ENCODE data around the gene WBP2.

WBP2 gene

DNA sequence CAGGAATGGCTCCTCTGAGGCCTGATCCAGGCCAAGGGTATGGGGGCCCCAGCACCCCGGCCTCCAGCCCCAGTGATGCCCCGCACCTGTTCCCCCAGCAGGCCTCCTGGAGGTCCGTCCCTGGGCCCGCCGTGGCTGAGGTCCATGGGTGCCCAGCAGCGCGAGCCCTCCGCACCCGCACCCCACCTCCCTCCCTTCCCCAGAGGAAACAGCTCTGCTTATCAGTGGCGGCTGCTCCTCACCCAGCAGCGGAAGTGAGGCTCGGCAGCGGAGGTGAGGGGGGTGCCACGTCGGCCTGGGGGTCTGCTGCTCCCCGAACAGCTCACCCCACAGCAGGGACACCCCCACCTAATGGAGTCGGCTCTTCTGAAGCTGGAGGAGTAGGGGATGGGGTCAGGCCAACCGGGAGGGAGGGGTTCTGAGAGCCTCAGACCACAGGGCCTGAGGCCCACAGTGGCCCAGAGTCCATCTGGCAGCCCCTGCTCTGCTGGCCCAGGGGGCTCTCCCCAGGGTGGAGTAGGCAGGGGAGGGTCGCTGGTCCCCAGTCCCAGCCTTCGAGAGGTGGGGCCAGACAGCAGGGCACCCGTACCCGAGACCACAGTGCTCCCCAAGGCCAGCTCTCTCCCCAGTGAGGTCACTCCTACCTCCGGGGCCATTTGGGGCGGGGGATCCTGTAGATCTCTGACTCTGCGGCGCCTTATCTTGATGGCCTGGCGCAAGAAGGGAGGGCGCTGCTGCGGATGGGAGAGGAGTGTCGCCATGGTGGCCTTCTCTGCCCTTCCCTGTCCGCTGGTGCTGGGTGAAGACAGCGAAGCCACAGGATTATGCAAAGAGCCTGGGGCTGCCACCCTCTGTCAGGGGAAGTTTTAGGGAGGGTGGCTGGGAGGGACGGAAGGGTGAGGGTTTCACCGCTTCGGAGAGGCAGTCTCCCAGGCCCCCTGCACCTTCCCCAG, 11.3 kb downstream of the WBP2 start, which contains the start of gene UNC13D:
TSS of gene UNC13D (minus strand) at position 828 of the 953 bp plus-strand sequence. CDS start at position 761, 67 bp downstream.
- peak; percentile 48 to 72 for DNase-seq

GRCh38 chr17:75842963-75843576, 12.1 kb downstream of the WBP2 start:
- DNase-seq = no peak

GRCh38 chr17:75842411-75842810, 12.7 kb downstream of the WBP2 start:
- no peak for DNase-seq

- DNase-seq = no peak
Measured at GRCh38 chr17:75840799-75841164, 14.4 kb downstream of the WBP2 start.

- no peak for DNase-seq
Measured at GRCh38 chr17:75839942-75840798, 15.0 kb downstream of the WBP2 start.

GRCh38 chr17:75838410-75838809, 16.7 kb downstream of the WBP2 start:
- DNase-seq = no peak

- DNase-seq = no peak
Measured at GRCh38 chr17:75837899-75838298, 17.2 kb downstream of the WBP2 start.

GRCh38 chr17:75836605-75837004, 18.5 kb downstream of the WBP2 start:
- DNase-seq = no peak

- DNase-seq = no peak
Measured at GRCh38 chr17:75835654-75835987, 19.5 kb downstream of the WBP2 start.

DNA sequence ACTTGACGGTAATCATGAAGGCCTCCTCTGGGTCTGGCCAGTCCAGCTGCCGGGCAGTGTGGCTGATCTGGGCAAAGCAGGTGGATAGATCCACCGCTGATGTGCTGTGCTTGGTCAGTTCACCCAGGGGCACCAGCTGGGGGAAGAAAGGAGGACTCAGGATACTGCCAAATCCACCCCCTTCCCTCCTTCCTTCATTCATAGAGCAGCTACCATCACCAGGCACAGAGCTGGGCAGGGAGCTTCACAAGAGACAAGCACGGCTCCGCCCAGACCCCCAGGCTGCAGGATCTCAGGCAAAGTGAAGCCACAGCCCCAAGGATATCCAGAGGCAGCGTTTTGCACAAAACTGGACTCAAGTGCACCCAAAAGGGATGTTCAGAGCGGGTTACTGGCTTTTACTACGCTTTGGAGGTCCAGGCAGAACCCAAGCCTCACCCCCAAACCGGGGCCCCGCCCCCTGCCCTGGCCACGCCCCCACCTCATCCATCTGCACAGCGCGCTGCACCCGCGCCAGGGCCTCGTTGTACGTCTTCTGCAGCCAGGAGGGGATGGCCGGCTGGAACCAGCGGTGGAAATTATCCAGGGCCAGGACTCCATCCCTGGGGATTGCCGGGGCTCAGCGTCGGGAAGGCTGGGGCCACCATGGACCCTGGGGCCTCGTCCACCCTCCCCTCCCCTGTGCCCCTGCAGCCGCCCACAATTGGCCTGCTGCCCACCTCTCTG, 20.0 kb downstream of the WBP2 start:
- DNase-seq = no peak

DNA sequence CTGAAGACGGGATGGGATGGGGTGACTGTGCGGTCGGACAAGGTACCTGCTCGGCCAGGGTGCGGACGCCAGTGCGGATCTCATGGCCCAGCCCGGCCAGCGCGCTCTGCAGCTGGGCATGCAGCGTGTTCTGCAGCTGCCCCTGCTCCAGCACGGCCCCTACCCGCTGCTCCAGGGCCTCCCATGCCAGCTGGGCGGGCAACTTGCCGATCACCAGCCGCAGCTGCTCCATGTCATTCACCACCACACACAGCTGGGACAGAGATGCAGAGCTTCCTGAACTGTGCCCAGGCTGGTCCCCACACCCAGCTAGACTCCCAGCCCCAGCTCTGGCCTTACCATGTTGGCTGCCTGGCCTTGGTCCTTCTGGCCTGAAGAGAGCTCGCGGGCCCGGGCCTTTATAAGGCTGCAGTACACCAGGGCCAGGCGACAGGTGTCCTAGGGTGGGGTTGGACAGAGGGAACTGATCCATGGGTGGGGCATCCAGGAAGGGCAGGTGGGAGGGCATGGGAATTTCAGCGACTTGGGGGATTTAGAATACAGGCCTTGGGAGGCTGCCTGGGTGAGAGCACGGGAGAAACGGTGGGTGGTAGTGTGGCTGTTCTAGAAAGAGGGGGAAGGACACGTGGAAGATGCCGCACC, 20.7 kb downstream of the WBP2 start:
- DNase-seq = no peak

GRCh38 chr17:75832652-75833400, 22.3 kb downstream of the WBP2 start:
- no peak for DNase-seq

DNA sequence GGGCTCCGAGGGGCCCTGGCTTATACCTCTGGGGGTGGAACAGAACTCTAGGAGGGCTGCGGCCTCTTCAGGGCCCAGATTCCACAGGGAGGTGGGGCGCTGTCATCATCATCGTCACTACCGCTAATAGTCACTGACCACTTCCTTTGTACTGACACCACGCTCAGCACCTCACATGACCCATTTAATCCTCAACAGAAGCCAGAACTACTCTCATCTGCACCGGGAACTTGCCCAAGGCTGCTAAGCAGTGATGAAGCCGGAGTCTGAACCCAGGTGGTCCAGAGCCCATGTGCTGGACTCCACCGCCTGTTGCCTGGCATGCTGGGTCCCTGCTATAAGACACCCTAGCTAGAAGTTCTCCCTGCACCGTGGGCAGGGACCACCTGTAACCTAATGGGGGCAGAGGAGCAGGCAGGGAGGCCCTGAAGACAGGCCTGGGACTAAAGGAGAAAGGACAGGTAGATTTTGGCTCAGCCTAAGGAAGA, 22.9 kb downstream of the WBP2 start:
- DNase-seq = no peak

DNA sequence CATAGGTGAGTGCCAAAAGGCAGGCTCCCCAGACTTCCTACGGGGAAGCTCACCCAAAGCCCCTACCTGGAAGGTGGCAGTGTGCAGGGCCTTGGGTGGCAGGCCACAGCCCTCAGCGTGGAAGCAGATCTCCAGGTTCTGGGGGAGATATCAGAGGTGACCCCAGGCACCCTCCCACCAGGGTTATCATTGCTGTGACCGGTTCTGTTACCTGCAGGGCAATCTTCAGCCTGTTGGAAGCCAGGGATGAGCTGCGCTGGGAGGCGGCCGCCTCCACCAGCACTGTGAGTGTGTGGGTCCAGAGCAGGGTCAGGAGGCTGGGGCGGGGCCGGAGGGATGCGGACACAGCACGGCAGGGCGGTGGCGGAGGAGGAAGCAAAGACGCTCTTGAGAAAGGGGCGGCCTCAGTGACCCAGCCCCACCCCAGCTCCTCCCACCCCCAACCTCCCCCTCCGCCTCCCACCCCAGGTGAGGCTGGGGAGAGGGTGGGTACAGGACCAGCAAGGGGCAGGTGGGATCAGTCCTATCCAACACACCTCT, 24.0 kb downstream of the WBP2 start:
- no peak for DNase-seq

- DNase-seq = no peak
Measured at GRCh38 chr17:75830164-75831031, 24.7 kb downstream of the WBP2 start.

GRCh38 chr17:75829747-75830146, 25.4 kb downstream of the WBP2 start:
- no peak for DNase-seq

DNA sequence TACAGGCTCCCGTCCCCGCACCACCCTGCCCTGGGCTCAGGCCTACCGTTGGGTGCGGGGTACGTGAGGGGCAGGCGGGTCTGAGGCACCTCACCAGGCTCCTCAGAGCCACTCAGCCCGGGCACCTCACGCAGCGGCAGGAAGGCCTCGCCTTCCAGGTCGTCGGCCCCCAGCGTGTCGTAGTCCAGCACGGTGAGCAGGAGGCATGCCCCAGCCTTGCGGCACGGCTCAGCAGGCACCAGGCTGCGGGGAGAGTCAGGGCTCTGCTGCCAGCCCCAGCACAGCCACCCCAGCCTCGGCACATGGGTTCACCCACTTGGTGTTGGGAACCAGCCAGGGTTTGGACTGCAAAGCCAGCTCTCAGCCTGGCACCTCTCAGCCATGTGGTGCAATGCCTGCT, 26.4 kb downstream of the WBP2 start:
- no peak for DNase-seq

DNA sequence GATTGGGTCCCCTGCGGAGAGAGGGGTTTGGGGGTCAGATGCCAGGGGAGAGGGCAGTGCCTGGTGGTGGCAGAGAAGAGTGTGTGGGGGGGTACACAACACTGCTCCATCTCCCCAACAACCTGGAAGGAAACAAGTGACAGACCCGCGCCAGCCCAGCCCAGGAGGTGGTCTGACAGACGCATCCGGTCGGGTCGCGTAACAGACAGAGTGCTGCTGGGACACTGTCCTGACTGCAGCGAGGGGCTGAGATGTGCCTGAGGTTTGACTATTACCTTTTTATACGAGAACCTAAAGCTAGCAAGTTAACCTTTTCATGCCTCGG, 27.1 kb downstream of the WBP2 start:
- DNase-seq = peak in 1 of 2 donors; percentile 19

- DNase-seq = peak; percentile 13 to 57
Measured at GRCh38 chr17:75827308-75828075, 27.6 kb downstream of the WBP2 start.

Data from bone marrow (tissue), 2 donors.